ENCODE results near the gene FAM13C.

GRCh38 chr10:59276919-59277318, 85.4 kb downstream of the FAM13C start:
- TF ChIP-seq POLR2AphosphoS5 (IDR thresholded peaks at IDR 0.05; ENCODE audit: borderline replicate concordance, low read depth, low read length) (no peak), EZH2 (IDR thresholded peaks at IDR 0.05) (no peak), FOXP2 (optimal IDR thresholded peaks at IDR 0.05; ENCODE audit: control extremely low read depth, extremely low read length, insufficient read depth) (no peak)
